Hepatocyte (in vitro differentiated cells): Measurements from ENCODE around the gene ZNF207. TPM values are rescaled to one million over a fixed set of nuclear protein-coding genes. Genes with fewer than 3 reads are reported as not detected.

Experiments
- DNase-seq: peaks from one replicate; pipeline ENCODE4 v3.0.0-alpha.2; 2016; ENCODE audit warnings: low spot score
- H2AFZ ChIP-seq: fragments of 200-600 bp; sonication (generic); 2 replicates; pipeline ENCODE4 v1.6.0; 2016; ENCODE audit warnings: antibody characterized with exemption, mild to moderate bottlenecking
- H3K27ac ChIP-seq: fragments of 200-600 bp; sonication (generic); 2 replicates; pipeline ENCODE4 v1.5.1; 2016; ENCODE audit warnings: mild to moderate bottlenecking
- H3K27me3 ChIP-seq: fragments of 200-600 bp; sonication (generic); 2 replicates; pipeline ENCODE4 v1.6.1; 2016
- H3K36me3 ChIP-seq: fragments of 200-600 bp; sonication (generic); replicated peaks from 2 replicates; pipeline ENCODE4 v1.5.1; 2016; ENCODE audit warnings: low read depth; ENCODE audit not compliant: insufficient read depth
- H3K4me1 ChIP-seq: fragments of 200-600 bp; sonication (generic); 2 replicates; pipeline ENCODE4 v1.5.1; 2016; ENCODE audit warnings: mild to moderate bottlenecking, moderate library complexity; ENCODE audit not compliant: insufficient read depth
- H3K4me2 ChIP-seq: fragments of 200-600 bp; sonication (generic); 2 replicates; pipeline ENCODE4 v1.6.0; 2016
- H3K4me3 ChIP-seq: fragments of 200-600 bp; sonication (generic); 2 replicates; pipeline ENCODE4 v1.5.1; 2016; ENCODE audit warnings: mild to moderate bottlenecking
- H3K79me2 ChIP-seq: fragments of 200-600 bp; sonication (generic); 2 replicates; pipeline ENCODE4 v1.6.0; 2017; ENCODE audit warnings: mild to moderate bottlenecking
- H3K9me2 ChIP-seq: fragments of 200-600 bp; sonication (generic); replicated peaks from 2 replicates; pipeline ENCODE4 v1.6.0; 2017; ENCODE audit warnings: mild to moderate bottlenecking; ENCODE audit not compliant: insufficient read depth
- H3K9me3 ChIP-seq: fragments of 200-600 bp; sonication (generic); 2 replicates; pipeline ENCODE4 v1.5.1; 2016; ENCODE audit warnings: low read depth, mild to moderate bottlenecking
- H4K20me1 ChIP-seq: fragments of 200-600 bp; sonication (generic); 2 replicates; pipeline ENCODE4 v1.6.0; 2016; ENCODE audit warnings: mild to moderate bottlenecking; ENCODE audit not compliant: insufficient read depth, poor library complexity, severe bottlenecking
- CTCF ChIP-seq: fragments of 200-600 bp; sonication (generic); IDR thresholded peaks from 2 replicates; pipeline ENCODE4 v1.5.1; 2016; ENCODE audit warnings: antibody characterized with exemption, mild to moderate bottlenecking; ENCODE audit not compliant: poor library complexity
- EZH2 ChIP-seq: fragments of 200-600 bp; sonication (generic); IDR thresholded peaks from 2 replicates; pipeline ENCODE4 v1.6.1; 2016; ENCODE audit warnings: antibody characterized with exemption, mild to moderate bottlenecking, borderline replicate concordance
- EZH2phosphoT487 ChIP-seq: fragments of 200-600 bp; sonication (generic); IDR thresholded peaks from one replicate; pipeline ENCODE4 v1.6.1; 2018; ENCODE audit warnings: antibody characterized with exemption, mild to moderate bottlenecking, low read depth, moderate library complexity; ENCODE audit not compliant: unreplicated experiment, severe bottlenecking
- WGBS: methylation state at CpG from one replicate; pipeline ENCODE4 v1.1.6; 2016; ENCODE audit warnings: low lambda C conversion rate; ENCODE audit errors: missing lambda C conversion rate; 5-methylcytosine and 5-hydroxymethylcytosine counted together
- polyA plus RNA-seq: library from polyadenylated mRNA; unstranded; fragments of >200 nt; fragmentation: Nextera tagmentation; extraction: Ambion mirVana; gene quantifications from 2 replicates; pipeline ENCODE4 v1.2.1, GENCODE V29; 2016
- total RNA-seq: library from RNA; depleted of rRNA; stranded (reverse); fragments of >200 nt; gene quantifications from 2 replicates; pipeline ENCODE4 v1.2.3, GENCODE V29; 2014

The ZNF207 gene
- total and polyA plus RNA-seq, 2 experiments from 2014 or later = 137 to 138 TPM

DNA sequence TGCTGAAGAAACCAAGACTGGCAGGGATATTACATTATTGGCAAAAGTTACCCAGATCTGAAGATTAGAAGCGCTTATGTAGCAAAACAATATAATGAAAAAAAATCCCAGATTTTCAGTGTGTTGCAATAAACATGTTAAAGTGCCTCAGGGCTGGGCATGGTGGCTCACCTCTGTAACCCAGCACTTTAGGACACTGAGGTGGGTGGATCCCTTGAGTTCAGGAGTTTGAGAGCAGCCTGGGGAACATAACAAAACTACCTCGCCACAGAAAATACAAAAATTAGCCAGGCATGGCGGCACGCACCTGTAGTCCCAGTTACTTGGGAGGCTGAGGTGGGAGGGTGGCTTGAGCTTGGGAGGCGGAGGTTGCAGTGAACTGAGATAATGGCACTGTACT, 6.8 kb downstream of the ZNF207 start:
- Histone ChIP-seq H3K27ac (no peak overlapping the region), H3K4me2 (no peak overlapping the region), H3K79me2 (peaks cover 100% of the 10 kb centered on the region), H3K36me3 (peaks cover 5% of the 10 kb centered on the region), H3K9me2 (no peaks in the 10 kb centered on the region), H3K9me3 (no peaks in the 10 kb centered on the region), H3K4me3 (no peak overlapping the region), H3K4me1 (peaks cover 25% of the 10 kb centered on the region), H2AFZ (no peak overlapping the region), H4K20me1 (peaks cover 99% of the 10 kb centered on the region), H3K27me3 (no peaks in the 10 kb centered on the region)
- TF ChIP-seq CTCF (no peak), EZH2 (no peak), EZH2phosphoT487 (no peak)
- no peak for DNase-seq
- 97% methylated on average over 5 of the region's 5 CpGs for WGBS

DNA sequence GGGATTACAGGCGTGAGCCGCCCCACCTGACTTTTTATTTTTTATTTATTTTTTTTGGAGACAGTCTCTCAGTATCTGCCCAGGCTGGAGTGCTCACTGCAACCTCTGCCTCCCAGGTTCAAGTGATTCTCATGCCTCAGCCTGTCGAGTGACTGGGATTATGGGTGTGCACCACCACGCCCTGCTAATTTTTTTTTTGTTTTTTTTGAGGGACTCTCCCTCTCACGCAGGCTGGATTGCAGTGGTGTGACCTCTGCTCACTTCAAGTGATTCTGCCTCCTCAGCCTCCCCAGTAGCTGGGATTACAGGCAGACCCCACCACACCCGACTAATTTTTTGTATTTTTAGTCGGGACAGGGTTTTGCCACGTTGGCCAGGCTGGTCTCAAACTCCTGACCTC, 7.7 kb downstream of the ZNF207 start:
- H3K4me2 ChIP-seq = no peak overlapping the region
- H3K27me3 ChIP-seq = no peaks in the 10 kb centered on the region
- DNase-seq = no peak
- peaks cover 22% of the 10 kb centered on the region for H3K4me1 ChIP-seq
- TF ChIP-seq CTCF (no peak), EZH2phosphoT487 (no peak), EZH2 (no peak)
- peaks cover 100% of the 10 kb centered on the region for H3K79me2 ChIP-seq
- H3K9me2 ChIP-seq = no peaks in the 10 kb centered on the region
- H4K20me1 ChIP-seq = peaks cover 98% of the 10 kb centered on the region
- no peaks in the 10 kb centered on the region for H3K36me3 ChIP-seq
- no peak overlapping the region for H2AFZ ChIP-seq
- H3K9me3 ChIP-seq = no peaks in the 10 kb centered on the region
- WGBS = 91% methylated on average over 8 of the region's 8 CpGs
- no peak overlapping the region for H3K27ac ChIP-seq
- H3K4me3 ChIP-seq = no peak overlapping the region

DNA sequence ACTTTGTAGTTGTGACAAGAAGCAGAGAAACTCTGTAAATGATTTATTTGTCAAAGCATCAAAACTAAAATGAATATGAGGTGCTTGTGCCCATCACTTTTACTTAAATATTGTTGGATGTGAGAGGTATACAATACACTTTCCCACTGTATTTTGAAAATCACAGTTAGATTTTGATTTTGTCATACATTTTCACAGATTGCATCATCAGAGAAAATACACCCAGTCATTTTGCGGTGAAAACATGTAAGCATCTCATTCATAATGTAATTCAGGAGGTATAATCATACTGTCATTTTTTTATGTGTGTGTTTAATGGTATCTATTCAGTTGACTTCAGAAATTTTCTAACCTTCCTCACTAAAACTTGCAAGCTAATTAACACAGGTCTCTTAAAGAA, 11.3 kb downstream of the ZNF207 start:
- H4K20me1 ChIP-seq = peaks cover 91% of the 10 kb centered on the region
- no peak for TF ChIP-seq EZH2phosphoT487
- no peak overlapping the region for H3K4me2 ChIP-seq
- no peak overlapping the region for H3K4me3 ChIP-seq
- no peak overlapping the region for H2AFZ ChIP-seq
- H3K9me2 ChIP-seq = no peaks in the 10 kb centered on the region
- H3K4me1 ChIP-seq = no peaks in the 10 kb centered on the region
- no peaks in the 10 kb centered on the region for H3K9me3 ChIP-seq
- H3K79me2 ChIP-seq = peaks cover 95% of the 10 kb centered on the region
- H3K36me3 ChIP-seq = peaks cover 14% of the 10 kb centered on the region
- H3K27me3 ChIP-seq = no peaks in the 10 kb centered on the region
- WGBS = 92% methylated on average over 1 of the region's 1 CpG
- no peak overlapping the region for H3K27ac ChIP-seq
- no peak for DNase-seq

GRCh38 chr17:32370426-32370825, 20.5 kb downstream of the ZNF207 start:
- Histone ChIP-seq H3K4me3 (no peak overlapping the region), H3K36me3 (peaks cover 29% of the 10 kb centered on the region), H3K9me2 (no peaks in the 10 kb centered on the region), H3K27ac (no peak overlapping the region), H3K79me2 (peaks cover 78% of the 10 kb centered on the region), H3K4me1 (no peaks in the 10 kb centered on the region), H3K9me3 (no peaks in the 10 kb centered on the region), H4K20me1 (peaks cover 70% of the 10 kb centered on the region), H2AFZ (no peak overlapping the region), H3K27me3 (no peaks in the 10 kb centered on the region), H3K4me2 (no peak overlapping the region)
- 90% methylated on average over 1 of the region's 1 CpG for WGBS
- no peak for DNase-seq
- TF ChIP-seq EZH2phosphoT487 (no peak), CTCF (no peak), EZH2 (no peak)
